Spinal cord (tissue), 10 donors: ENCODE results near the gene MRPS10. TPM values are rescaled to one million over a fixed set of nuclear protein-coding genes. Genes with fewer than 3 reads are reported as not detected.
"Not testable (repeated sequence)": the region's sequence is repeated elsewhere in the genome, so short reads cannot be mapped to it uniquely, and the experiment has no call there.

Experiments
- DNase-seq, 6 donors: peaks; one replicate each; pipeline versions ENCODE4 v3.0.0 to v3.0.0-alpha.2; 2013 to 2015; ENCODE audit warnings: low spot score in 6 of 6, low read depth in 4 of 6
- H3K27ac ChIP-seq: one replicate; pipeline ENCODE4 v1.5.1; 2013; ENCODE audit warnings: low read depth, low read length, control low read depth
- H3K27me3 ChIP-seq: one replicate; pipeline ENCODE4 v1.6.1; 2013; ENCODE audit warnings: low read length; ENCODE audit not compliant: control insufficient read depth, insufficient read depth
- H3K36me3 ChIP-seq: one replicate; pipeline ENCODE4 v1.6.1; 2013; ENCODE audit warnings: low read length; ENCODE audit not compliant: control insufficient read depth, insufficient read depth
- H3K4me1 ChIP-seq: one replicate; pipeline ENCODE4 v1.6.1; 2013; ENCODE audit warnings: low read length; ENCODE audit not compliant: control insufficient read depth, insufficient read depth
- H3K4me3 ChIP-seq: one replicate; pipeline ENCODE4 v1.5.1; 2013; ENCODE audit warnings: low read depth, low read length, control low read depth
- H3K9me3 ChIP-seq: one replicate; pipeline ENCODE4 v1.6.1; 2013; ENCODE audit warnings: low read length; ENCODE audit not compliant: control insufficient read depth, insufficient read depth
- WGBS: methylation state at CpG from one replicate; pipeline ENCODE4 v1.1.5; 2013; ENCODE audit warnings: missing lambda C conversion rate; ENCODE audit not compliant: insufficient coverage; 5-methylcytosine and 5-hydroxymethylcytosine counted together
- polyA plus RNA-seq, 2 donors: library from polyadenylated mRNA; unstranded; fragments of 120-200 nt; gene quantifications; one replicate each; pipeline ENCODE4 v1.2.1, GENCODE V29; 2013; ENCODE audit not compliant: insufficient read length in 2 of 2
- total RNA-seq, 2 donors: library from RNA; depleted of rRNA in 1 of 2; stranded (reverse); fragments of 120-200 nt in 1 of 2; fragments of >200 nt in 1 of 2; gene quantifications; one replicate each; pipeline versions ENCODE4 v1.2.3 to v1.2.4, GENCODE V29; 2013 to 2014
- donor health status: healthy.

Gene MRPS10
- total and polyA plus RNA-seq, 4 donors = 28.8 to 45.3 (median 30.0) TPM

DNA sequence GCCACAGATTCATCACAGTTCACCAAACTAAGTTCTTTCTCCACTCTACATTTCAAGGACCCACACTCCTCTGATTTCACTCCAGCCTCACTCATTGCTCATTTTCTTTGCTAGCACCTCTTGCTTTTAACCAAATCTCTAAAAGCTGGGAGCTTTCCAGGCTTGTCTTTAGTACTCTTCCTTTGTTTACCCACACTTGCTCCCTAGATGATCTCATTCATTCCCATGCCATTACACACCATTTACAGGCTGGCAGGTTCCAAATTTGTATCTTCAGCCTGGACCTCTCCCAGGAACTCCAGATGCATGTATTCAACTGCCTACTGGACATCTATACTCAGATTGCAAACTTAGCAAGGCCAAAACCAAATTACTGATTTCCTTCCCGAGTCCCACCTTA lies 17.6 kb downstream of the MRPS10 start:
- Histone ChIP-seq H3K4me1 (no peaks in the 10 kb centered on the region), H3K4me3 (no peak overlapping the region), H3K36me3 (peaks cover 12% of the 10 kb centered on the region), H3K27ac (no peak overlapping the region), H3K9me3 (no peaks in the 10 kb centered on the region), H3K27me3 (no peaks in the 10 kb centered on the region)
- no peak for DNase-seq
- whole genome bisulfite sequencing = 89% methylated on average over 1 of the region's 1 CpG

DNA sequence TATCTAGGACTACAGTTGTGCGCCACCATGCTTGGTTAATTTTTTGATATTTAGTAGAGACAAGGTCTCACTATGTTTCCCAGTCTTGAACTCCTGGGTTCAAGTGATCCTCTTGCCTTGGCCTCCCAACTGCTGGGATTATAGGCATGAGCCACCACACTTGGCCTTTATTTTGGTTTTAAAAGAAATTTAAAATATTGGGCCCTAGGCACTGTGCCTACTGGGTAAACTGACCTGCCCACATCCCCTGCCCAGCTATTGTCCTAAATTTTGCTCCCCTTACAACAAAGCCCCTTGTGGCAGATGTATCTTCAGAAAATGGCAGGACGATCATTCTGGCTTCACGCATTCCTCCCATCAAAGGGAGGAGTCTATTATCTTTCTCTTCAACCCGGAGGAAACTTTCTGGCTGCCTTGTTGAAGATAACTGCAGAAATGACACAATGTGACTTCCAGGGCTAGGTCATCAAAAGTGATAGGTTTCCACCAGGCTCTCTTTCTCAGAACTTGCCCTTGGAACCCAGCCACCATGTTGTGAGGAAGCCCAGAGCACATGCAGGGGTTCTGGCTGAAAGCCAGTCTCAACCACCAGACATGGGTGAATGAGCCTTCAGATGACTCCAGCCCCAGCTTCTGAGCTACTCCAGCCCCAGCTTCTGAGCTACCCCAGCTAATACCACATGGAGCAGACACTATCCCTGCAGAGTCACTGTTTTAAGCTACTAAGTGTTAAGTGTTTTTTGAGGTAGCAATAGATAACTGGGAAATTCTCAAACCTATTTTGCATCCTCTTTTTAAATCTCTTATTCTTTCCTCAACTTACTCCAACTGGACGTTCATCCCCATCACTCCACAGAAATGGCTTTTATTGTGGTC lies 18.3 kb downstream of the MRPS10 start:
- Histone ChIP-seq H3K4me1 (no peaks in the 10 kb centered on the region), H3K27ac (no peak overlapping the region), H3K36me3 (peaks cover 9% of the 10 kb centered on the region), H3K4me3 (no peak overlapping the region), H3K9me3 (no peaks in the 10 kb centered on the region), H3K27me3 (no peaks in the 10 kb centered on the region)
- WGBS = 83% methylated on average over 1 of the region's 5 CpGs
- no peak for DNase-seq

DNA sequence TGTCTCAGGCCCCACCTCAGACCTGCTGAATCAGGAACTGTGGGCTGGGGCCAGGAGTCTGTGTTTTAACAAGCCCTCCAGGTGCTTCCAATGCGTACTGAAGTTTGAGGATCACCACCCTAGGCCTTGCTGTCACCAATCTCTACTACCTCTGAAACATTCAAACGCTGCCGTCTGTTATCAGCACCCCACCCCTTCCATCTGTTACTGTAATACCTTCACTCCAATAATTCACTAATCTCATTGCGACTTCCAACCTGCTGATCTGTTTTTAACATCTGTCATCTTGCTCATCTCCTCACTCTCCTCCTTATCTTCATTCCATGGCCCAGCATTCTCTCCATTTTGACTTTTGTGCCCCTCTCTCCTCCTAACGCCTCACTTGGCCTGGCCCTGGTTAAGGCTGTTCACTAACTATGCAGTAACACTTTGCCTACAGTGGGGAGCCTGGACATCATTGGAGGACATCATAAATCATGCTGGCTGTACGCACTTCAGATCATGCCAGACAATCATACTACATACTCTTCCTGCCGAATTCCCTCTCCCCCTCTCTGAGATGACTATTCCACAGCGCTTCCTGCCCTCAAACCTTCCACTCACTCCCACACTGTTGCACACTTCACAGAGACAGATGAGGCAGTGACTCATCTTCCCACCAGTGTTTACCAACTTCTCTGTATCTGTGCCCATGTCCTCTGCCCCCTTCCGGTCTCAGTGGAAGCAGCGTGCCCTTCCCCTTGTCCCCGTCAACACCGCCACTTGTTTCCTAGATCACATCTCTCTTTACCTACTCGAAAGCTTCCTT lies 19.9 kb downstream of the MRPS10 start:
- H3K4me1 ChIP-seq = no peaks in the 10 kb centered on the region
- no peaks in the 10 kb centered on the region for H3K9me3 ChIP-seq
- H3K27ac ChIP-seq = no peak overlapping the region
- WGBS = 88% methylated on average over 13 of the region's 13 CpGs
- DNase-seq = no peak
- no peaks in the 10 kb centered on the region for H3K27me3 ChIP-seq
- no peak overlapping the region for H3K4me3 ChIP-seq
- H3K36me3 ChIP-seq = peaks cover 4% of the 10 kb centered on the region

DNA sequence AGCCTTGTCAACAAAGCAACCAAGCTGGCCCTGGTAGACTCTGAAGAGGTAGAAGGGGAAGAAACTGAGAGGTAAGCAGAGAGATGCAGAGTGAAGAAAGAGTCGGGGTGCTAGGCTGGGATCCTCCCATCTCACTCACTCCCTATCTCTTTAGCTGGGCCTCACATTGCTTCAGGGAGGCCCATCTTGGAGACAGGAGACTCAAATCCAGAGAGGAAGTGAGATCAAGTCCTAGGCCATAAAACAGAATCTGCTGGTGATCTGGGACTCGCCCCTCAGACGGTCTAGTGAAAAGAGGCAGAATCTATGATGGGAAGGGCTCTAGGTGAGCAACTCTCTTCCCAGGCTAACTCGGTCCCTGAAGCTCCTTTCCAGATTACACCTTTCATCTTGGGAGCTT lies 22.2 kb downstream of the MRPS10 start:
- Histone ChIP-seq H3K4me1 (no peaks in the 10 kb centered on the region), H3K27ac (no peak overlapping the region), H3K36me3 (no peaks in the 10 kb centered on the region), H3K27me3 (no peaks in the 10 kb centered on the region), H3K9me3 (no peaks in the 10 kb centered on the region), H3K4me3 (no peak overlapping the region)
- 100% methylated on average over 1 of the region's 4 CpGs for WGBS
- DNase-seq = no peak

DNA sequence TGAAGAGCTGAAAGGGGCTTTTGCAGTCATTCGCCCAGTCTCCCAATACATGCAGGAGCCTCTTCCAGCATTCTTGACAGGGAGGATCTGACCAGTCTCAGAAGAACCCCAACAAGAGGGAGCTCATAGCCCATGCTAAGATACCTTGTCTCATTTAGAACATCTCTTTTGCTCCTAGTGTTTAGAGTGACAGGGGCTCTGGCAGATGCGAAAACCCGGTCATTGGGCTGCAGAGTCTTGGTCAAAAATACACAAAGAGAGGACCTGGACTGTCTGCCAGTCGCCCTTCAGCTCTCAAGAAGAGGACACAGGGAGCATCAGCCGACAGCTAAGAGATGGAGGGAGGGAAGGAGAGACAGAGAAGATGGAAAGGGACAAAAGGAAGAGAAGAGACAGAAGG lies 23.6 kb downstream of the MRPS10 start:
- no peaks in the 10 kb centered on the region for H3K36me3 ChIP-seq
- no peak overlapping the region for H3K27ac ChIP-seq
- no peaks in the 10 kb centered on the region for H3K27me3 ChIP-seq
- H3K4me1 ChIP-seq = no peaks in the 10 kb centered on the region
- 98% methylated on average over 4 of the region's 5 CpGs for WGBS
- DNase-seq = no peak
- no peaks in the 10 kb centered on the region for H3K9me3 ChIP-seq
- H3K4me3 ChIP-seq = no peak overlapping the region

DNA sequence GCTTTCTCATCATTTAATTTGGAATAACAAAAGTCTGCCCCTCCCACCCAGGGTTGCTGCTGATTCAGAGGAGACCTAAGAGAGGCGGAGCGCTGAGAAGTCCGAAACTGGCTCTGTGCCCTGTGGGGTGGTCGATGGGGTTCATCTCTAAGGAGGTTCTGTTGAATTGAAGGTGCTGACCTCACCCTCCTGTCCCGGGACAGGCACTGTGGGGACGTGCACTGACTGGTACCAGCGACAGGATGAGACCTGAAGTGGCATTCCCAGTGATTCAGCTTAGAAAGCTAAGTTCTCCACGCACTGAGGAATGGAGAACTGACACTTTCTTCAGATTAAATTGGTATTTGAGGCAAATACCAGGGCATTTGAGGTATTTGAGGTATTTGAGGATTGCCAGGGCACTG lies 24.2 kb downstream of the MRPS10 start:
- H3K4me1 ChIP-seq = no peaks in the 10 kb centered on the region
- DNase-seq = no peak
- H3K27ac ChIP-seq = no peak overlapping the region
- H3K27me3 ChIP-seq = no peaks in the 10 kb centered on the region
- WGBS = 53% methylated on average over 8 of the region's 8 CpGs
- no peaks in the 10 kb centered on the region for H3K9me3 ChIP-seq
- H3K4me3 ChIP-seq = no peak overlapping the region
- no peaks in the 10 kb centered on the region for H3K36me3 ChIP-seq

DNA sequence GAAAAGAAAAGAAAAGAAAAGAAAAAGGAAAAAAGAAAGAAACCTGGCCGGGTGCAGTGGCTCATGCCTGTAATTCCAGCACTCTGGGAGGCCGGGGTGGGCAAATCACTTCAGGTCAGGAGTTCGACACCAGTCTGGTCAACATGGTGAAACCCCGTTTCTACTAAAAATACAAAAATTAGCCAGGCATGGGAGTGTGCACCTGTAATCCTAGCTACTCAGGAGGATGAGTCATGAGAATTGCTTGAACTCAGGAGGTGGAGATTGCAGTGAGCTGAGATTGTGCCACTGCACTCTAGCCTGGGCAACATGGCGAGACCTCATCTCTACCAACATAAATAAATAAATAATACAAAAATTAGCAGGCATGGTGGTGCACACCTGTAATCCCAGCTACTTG lies 25.3 kb downstream of the MRPS10 start:
- not testable (repeated sequence) for H3K9me3 ChIP-seq, DNase-seq, H3K27ac ChIP-seq, H3K4me3 ChIP-seq, H3K4me1 ChIP-seq, H3K27me3 ChIP-seq, H3K36me3 ChIP-seq
- no CpG with 5 or more reads among the region's 5 CpGs for WGBS

DNA sequence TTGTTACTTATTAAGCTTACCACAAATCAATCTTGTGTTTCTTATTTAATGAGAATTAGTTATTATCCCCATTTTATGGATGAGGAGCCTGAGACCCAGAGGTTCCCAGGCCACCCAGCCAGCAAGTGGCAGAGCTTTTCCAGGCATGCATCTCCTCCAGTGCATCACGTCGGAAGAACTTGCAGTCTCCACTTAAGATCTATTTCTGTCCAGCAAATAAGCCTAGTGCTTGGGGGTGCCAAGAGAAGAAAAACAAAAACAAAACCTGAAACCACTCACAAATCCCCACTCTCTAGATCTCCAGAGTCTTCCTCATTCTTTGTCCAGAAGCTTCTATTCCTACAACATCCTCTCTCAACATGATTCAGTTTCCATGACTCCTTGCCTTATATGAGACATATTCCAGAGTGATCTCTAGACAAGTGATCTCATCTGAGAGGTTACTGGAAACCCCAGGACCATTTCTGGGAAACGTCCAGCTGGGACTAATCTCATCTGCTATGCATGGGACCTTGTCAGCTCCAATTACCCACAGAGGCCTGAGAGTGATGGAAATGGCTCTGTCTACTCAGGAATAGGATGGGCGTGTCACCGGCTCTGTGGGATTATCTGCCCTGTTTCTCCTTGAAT lies 27.0 kb downstream of the MRPS10 start:
- Histone ChIP-seq H3K4me1 (no peaks in the 10 kb centered on the region), H3K36me3 (no peaks in the 10 kb centered on the region), H3K4me3 (no peak overlapping the region), H3K9me3 (no peaks in the 10 kb centered on the region), H3K27me3 (no peaks in the 10 kb centered on the region), H3K27ac (no peak overlapping the region)
- 58% methylated on average over 3 of the region's 5 CpGs for WGBS
- DNase-seq = no peak

DNA sequence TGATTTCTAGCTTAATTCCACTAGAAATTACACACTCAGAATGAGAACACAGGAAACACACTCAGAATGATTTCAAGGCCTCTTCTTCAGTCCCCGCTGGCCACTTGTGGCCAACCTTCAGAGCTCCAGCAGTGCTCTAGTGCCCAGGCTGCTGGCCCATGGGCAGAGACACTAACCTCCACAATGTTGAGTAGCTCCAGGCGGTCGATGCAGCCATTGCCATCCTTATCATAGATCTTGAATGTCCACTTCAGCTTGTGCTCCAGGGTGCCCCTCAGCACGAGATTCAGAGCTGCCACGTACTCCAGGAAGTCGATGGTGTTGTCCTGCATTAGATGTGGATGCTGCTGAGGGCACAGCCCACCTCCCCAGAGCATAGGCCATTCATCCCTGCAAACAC lies 29.3 kb downstream of the MRPS10 start:
- whole genome bisulfite sequencing = 100% methylated on average over 3 of the region's 6 CpGs
- no peaks in the 10 kb centered on the region for H3K9me3 ChIP-seq
- no peaks in the 10 kb centered on the region for H3K27me3 ChIP-seq
- no peaks in the 10 kb centered on the region for H3K4me1 ChIP-seq
- H3K27ac ChIP-seq = no peak overlapping the region
- H3K4me3 ChIP-seq = no peak overlapping the region
- no peak for DNase-seq
- H3K36me3 ChIP-seq = peaks cover 4% of the 10 kb centered on the region
